ENCODE data around the gene GPR155. TPM values are rescaled to one million over a fixed set of nuclear protein-coding genes. Genes with fewer than 3 reads are reported as not detected.

Gene GPR155
- total and polyA plus RNA-seq, 9 of the 15 experiments (the other 6 are each of a cell fraction or from before 2014, with no cell fraction given): 0.04 to 0.40 (median 0.11) TPM; not detected in 1

GRCh38 chr2:174529916-174530315 is 43.1 kb upstream of the GPR155 start:
- H3K9me3 ChIP-seq (replicated peaks; ENCODE audit: control insufficient read depth, insufficient read depth, low read depth, low read length): no peaks in the 10 kb centered on the region
- ATAC-seq (peak; percentile 48; the same call in 2 of the 3 replicates), FAIRE-seq (no peak), DNase-seq (ENCODE audit: extremely low read depth in 1 of 4, low spot score in 3 of 4) (no peak)
- no peak overlapping the region for H3K9ac ChIP-seq (ENCODE audit: insufficient read depth in 1 of 2, low read depth in 2 of 2, low read length in 2 of 2)
- H4K20me1 ChIP-seq (replicated peaks; ENCODE audit: control insufficient read depth, insufficient read depth, low read length): no peaks in the 10 kb centered on the region
- no peaks in the 10 kb centered on the region for H3K36me3 ChIP-seq (ENCODE audit: control insufficient read depth, insufficient read depth, low read length)
- H3K27ac ChIP-seq (ENCODE audit: extremely low read depth, low read depth, low read length): no peak overlapping the region
- no peak overlapping the region for H2AFZ ChIP-seq (ENCODE audit: low read depth, low read length)
- H3K27me3 ChIP-seq (ENCODE audit: control insufficient read depth in 2 of 2, insufficient read depth in 2 of 2, low read length in 2 of 2): peaks cover 14 to 22% of the 10 kb centered on the region in 2 experiments; a peak in 4 of 5 replicates
- no peaks in the 10 kb centered on the region for H3K4me1 ChIP-seq (replicated peaks in 1 of 2; ENCODE audit: control insufficient read depth in 2 of 2, insufficient read depth in 2 of 2, low read length in 2 of 2)
- in situ Hi-C loops (cut with MboI): no loop called here
- POLR2A ChIA-PET: no interaction called here
- CTCF ChIA-PET (ENCODE audit: low intra/inter-chr PET ratio): no interaction called here
- TF ChIP-seq ZNF316 (IDR thresholded peaks at IDR 0.05) (no peak), HMBOX1 (IDR thresholded peaks at IDR 0.05) (peak; percentile 35; the same call in 1 of the 2 replicates), TCF7L2 (IDR thresholded peaks at IDR 0.05; ENCODE audit: low read depth, low read length) (no peak), ARID4B (CRISPR knock-in tag; IDR thresholded peaks at IDR 0.05) (no peak), ZNF232 (CRISPR knock-in tag; IDR thresholded peaks at IDR 0.05) (no peak)
- H3K79me2 ChIP-seq (ENCODE audit: control insufficient read depth, insufficient read depth, low read length): no peaks in the 10 kb centered on the region
- WGBS (ENCODE audit: insufficient coverage, low coverage, missing lambda C conversion rate): 5% methylated on average over 4 of the region's 4 CpGs
- intact Hi-C loops (cut with micrococcal nuclease): no loop called here
- no peaks in the 10 kb centered on the region for H3K9me1 ChIP-seq (ENCODE audit: control insufficient read depth, insufficient read depth, low read length)
- no peak overlapping the region for H3K4me3 ChIP-seq
- no peak overlapping the region for H3K4me2 ChIP-seq (ENCODE audit: insufficient read depth, low read length)
- no TSS peak for BruUV-seq (replicated peaks)

Data from K562 (cell line).